ENCODE results near the gene ZBED2. TPM values are rescaled to one million over a fixed set of nuclear protein-coding genes. Genes with fewer than 3 reads are reported as not detected.

ZBED2 gene
- total RNA-seq, 2 donors from 2014 or later: 0.68 TPM; not detected in 1

- Histone ChIP-seq H3K27ac (no peak overlapping the region), H3K4me3 (no peak overlapping the region), H3K9me3 (no peaks in the 10 kb centered on the region), H3K4me1 (replicated peaks) (no peaks in the 10 kb centered on the region), H3K36me3 (no peaks in the 10 kb centered on the region), H3K27me3 (replicated peaks; ENCODE audit: insufficient read depth) (no peaks in the 10 kb centered on the region)
- no peak for DNase-seq (ENCODE audit: low spot score)
- 71% methylated on average over 2 of the region's 2 CpGs for WGBS
- no peak for TF ChIP-seq POLR2A (IDR thresholded peaks at IDR 0.05)
- no peak for TF ChIP-seq POLR2AphosphoS5 (IDR thresholded peaks at IDR 0.05)
- no peak for TF ChIP-seq CTCF (IDR thresholded peaks at IDR 0.05)
- intact Hi-C loops (cut with DNase I): no loop called here
Measured at GRCh38 chr3:111627092-111627491, 31.9 kb upstream of the ZBED2 start.

GRCh38 chr3:111621535-111621934 lies 26.4 kb upstream of the ZBED2 start:
- H3K4me3 ChIP-seq: no peak overlapping the region
- H3K27ac ChIP-seq: no peak overlapping the region
- WGBS: 57% methylated on average over 5 of the region's 5 CpGs
- H3K27me3 ChIP-seq (replicated peaks; ENCODE audit: insufficient read depth): no peaks in the 10 kb centered on the region
- H3K4me1 ChIP-seq (replicated peaks): no peaks in the 10 kb centered on the region
- no peaks in the 10 kb centered on the region for H3K9me3 ChIP-seq
- H3K36me3 ChIP-seq: no peaks in the 10 kb centered on the region
- TF ChIP-seq CTCF (IDR thresholded peaks at IDR 0.05) (no peak), POLR2A (IDR thresholded peaks at IDR 0.05) (no peak), POLR2AphosphoS5 (IDR thresholded peaks at IDR 0.05) (no peak)
- DNase-seq (ENCODE audit: low spot score): no peak
- intact Hi-C loops (cut with DNase I): no loop called here

- DNase-seq (ENCODE audit: low spot score): no peak
- Histone ChIP-seq H3K9me3 (no peaks in the 10 kb centered on the region), H3K4me1 (replicated peaks) (no peaks in the 10 kb centered on the region), H3K36me3 (no peaks in the 10 kb centered on the region), H3K4me3 (no peak overlapping the region), H3K27ac (no peak overlapping the region), H3K27me3 (replicated peaks; ENCODE audit: insufficient read depth) (no peaks in the 10 kb centered on the region)
- intact Hi-C loops (cut with DNase I): no loop called here
- 65% methylated on average over 3 of the region's 3 CpGs for WGBS
- TF ChIP-seq POLR2A (IDR thresholded peaks at IDR 0.05) (no peak), CTCF (IDR thresholded peaks at IDR 0.05) (no peak), POLR2AphosphoS5 (IDR thresholded peaks at IDR 0.05) (no peak)
Measured at GRCh38 chr3:111619833-111620232, 24.7 kb upstream of the ZBED2 start.

GRCh38 chr3:111618945-111619344 lies 23.8 kb upstream of the ZBED2 start:
- H3K4me1 ChIP-seq (replicated peaks): no peaks in the 10 kb centered on the region
- H3K36me3 ChIP-seq: no peaks in the 10 kb centered on the region
- no peaks in the 10 kb centered on the region for H3K9me3 ChIP-seq
- intact Hi-C loops (cut with DNase I): no loop called here
- no peaks in the 10 kb centered on the region for H3K27me3 ChIP-seq (replicated peaks; ENCODE audit: insufficient read depth)
- TF ChIP-seq CTCF (IDR thresholded peaks at IDR 0.05): no peak
- no peak for TF ChIP-seq POLR2AphosphoS5 (IDR thresholded peaks at IDR 0.05)
- no peak for TF ChIP-seq POLR2A (IDR thresholded peaks at IDR 0.05)
- H3K27ac ChIP-seq: no peak overlapping the region
- no peak overlapping the region for H3K4me3 ChIP-seq
- DNase-seq (ENCODE audit: low spot score): no peak

GRCh38 chr3:111617912-111618601 lies 22.9 kb upstream of the ZBED2 start:
- no peaks in the 10 kb centered on the region for H3K27me3 ChIP-seq (replicated peaks; ENCODE audit: insufficient read depth)
- no peaks in the 10 kb centered on the region for H3K36me3 ChIP-seq
- TF ChIP-seq CTCF (IDR thresholded peaks at IDR 0.05): no peak
- TF ChIP-seq POLR2AphosphoS5 (IDR thresholded peaks at IDR 0.05): no peak
- no peaks in the 10 kb centered on the region for H3K4me1 ChIP-seq (replicated peaks)
- intact Hi-C loops (cut with DNase I): no loop called here
- no peak for DNase-seq (ENCODE audit: low spot score)
- WGBS: 79% methylated on average over 5 of the region's 5 CpGs
- no peaks in the 10 kb centered on the region for H3K9me3 ChIP-seq
- no peak overlapping the region for H3K4me3 ChIP-seq
- no peak overlapping the region for H3K27ac ChIP-seq
